ENCODE data around the gene MRPS31.

GRCh38 chr13:40732658-40733057 lies 38.3 kb downstream of the MRPS31 start:
- no peak for TF ChIP-seq CTCF (IDR thresholded peaks at IDR 0.05)
- no peak for TF ChIP-seq REST (IDR thresholded peaks at IDR 0.05; ENCODE audit: insufficient read depth in 1 of 2, low read depth in 2 of 2, low read length in 1 of 2)

Measured in Panc1 (cell line).